Tibial nerve (tissue), 4 donors: ENCODE data around the gene MAPK10. TPM values are rescaled to one million over a fixed set of nuclear protein-coding genes. Genes with fewer than 3 reads are reported as not detected.

Experiments
- DNase-seq, 2 donors: peaks; one replicate each; pipeline ENCODE4 v3.0.0-alpha.2; 2019; ENCODE audit warnings: low spot score in 2 of 2
- H3K27ac ChIP-seq, 4 donors: fragments of 200-600 bp; sonication (generic) in 3 of 4; one replicate each; pipeline ENCODE4 v1.5.1; 2017 to 2019; ENCODE audit warnings: mild to moderate bottlenecking in 1 of 4
- H3K27me3 ChIP-seq, 2 donors: fragments of 200-600 bp; sonication (generic) in 1 of 2; one replicate each; pipeline versions ENCODE4 v1.5.1 to v1.6.0; 2017 to 2019
- H3K36me3 ChIP-seq, 3 donors: fragments of 200-600 bp; sonication (generic); one replicate each; pipeline ENCODE4 v1.5.1; 2018 to 2019
- H3K4me1 ChIP-seq, 4 donors: fragments of 200-600 bp; sonication (generic) in 3 of 4; one replicate each; pipeline ENCODE4 v1.5.1; 2017 to 2019
- H3K4me3 ChIP-seq, 4 donors: fragments of 200-600 bp; sonication (generic) in 3 of 4; one replicate each; pipeline ENCODE4 v1.5.1; 2017 to 2019; ENCODE audit warnings: mild to moderate bottlenecking in 1 of 4, moderate library complexity in 1 of 4
- H3K9me3 ChIP-seq, 4 donors: fragments of 200-600 bp; sonication (generic) in 3 of 4; one replicate each; pipeline ENCODE4 v1.5.1; 2017 to 2019
- EP300 ChIP-seq, 2 donors: sonication (generic); formaldehyde crosslinking; IDR thresholded peaks; one replicate each; pipeline ENCODE4 v1.6.1; 2017; ENCODE audit warnings: antibody characterized with exemption in 2 of 2, mild to moderate bottlenecking in 1 of 2
- POLR2A ChIP-seq, 2 donors: fragments of 450-650 bp; IDR thresholded peaks; one replicate each; pipeline ENCODE4 v1.6.1; 2017; ENCODE audit warnings: antibody characterized with exemption in 2 of 2, mild to moderate bottlenecking in 2 of 2, moderate library complexity in 2 of 2
- WGBS, 2 donors: methylation state at CpG; one replicate each; pipeline ENCODE4 v1.1.5; 2018; 5-methylcytosine and 5-hydroxymethylcytosine counted together
- total RNA-seq, 4 donors: library from RNA; depleted of rRNA; stranded (reverse); fragments of >200 nt; gene quantifications; one replicate each; pipeline ENCODE4 v1.1.0, GENCODE V29; 2016
- TF ChIP-seq, protein P1 (sequence below), 5 experiments: fragments of 200-600 bp in 3 of 5; fragments of 450-650 bp in 2 of 5; sonication (generic) in 3 of 5; IDR thresholded peaks; one replicate each; pipeline ENCODE4 v1.5.1; 2016 to 2019; ENCODE audit warnings: antibody characterized with exemption in 5 of 5, mild to moderate bottlenecking in 3 of 5, moderate library complexity in 2 of 5

Gene MAPK10
- total RNA-seq, 4 donors from 2014 or later: 20.7 to 34.5 (median 28.0) TPM

- no peaks in the 10 kb centered on the region for H3K4me1 ChIP-seq
- 84 to 92% methylated on average over 2 of the region's 2 CpGs for WGBS, 2 donors
- no peak overlapping the region for H3K27ac ChIP-seq
- H3K27me3 ChIP-seq: no peaks in the 10 kb centered on the region
- no peaks in the 10 kb centered on the region for H3K36me3 ChIP-seq
- no peaks in the 10 kb centered on the region for H3K9me3 ChIP-seq
- TF ChIP-seq EP300 (IDR thresholded peaks at IDR 0.05) (no peak), POLR2A (IDR thresholded peaks at IDR 0.05) (no peak)
- TF ChIP-seq, protein P1, sequence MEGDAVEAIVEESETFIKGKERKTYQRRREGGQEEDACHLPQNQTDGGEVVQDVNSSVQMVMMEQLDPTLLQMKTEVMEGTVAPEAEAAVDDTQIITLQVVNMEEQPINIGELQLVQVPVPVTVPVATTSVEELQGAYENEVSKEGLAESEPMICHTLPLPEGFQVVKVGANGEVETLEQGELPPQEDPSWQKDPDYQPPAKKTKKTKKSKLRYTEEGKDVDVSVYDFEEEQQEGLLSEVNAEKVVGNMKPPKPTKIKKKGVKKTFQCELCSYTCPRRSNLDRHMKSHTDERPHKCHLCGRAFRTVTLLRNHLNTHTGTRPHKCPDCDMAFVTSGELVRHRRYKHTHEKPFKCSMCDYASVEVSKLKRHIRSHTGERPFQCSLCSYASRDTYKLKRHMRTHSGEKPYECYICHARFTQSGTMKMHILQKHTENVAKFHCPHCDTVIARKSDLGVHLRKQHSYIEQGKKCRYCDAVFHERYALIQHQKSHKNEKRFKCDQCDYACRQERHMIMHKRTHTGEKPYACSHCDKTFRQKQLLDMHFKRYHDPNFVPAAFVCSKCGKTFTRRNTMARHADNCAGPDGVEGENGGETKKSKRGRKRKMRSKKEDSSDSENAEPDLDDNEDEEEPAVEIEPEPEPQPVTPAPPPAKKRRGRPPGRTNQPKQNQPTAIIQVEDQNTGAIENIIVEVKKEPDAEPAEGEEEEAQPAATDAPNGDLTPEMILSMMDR (IDR thresholded peaks at IDR 0.05): no peak
- H3K4me3 ChIP-seq: no peak overlapping the region
- no peak for DNase-seq
These were observed 199.4 kb downstream of the MAPK10 start for GRCh38 chr4:86160426-86160825.

DNA sequence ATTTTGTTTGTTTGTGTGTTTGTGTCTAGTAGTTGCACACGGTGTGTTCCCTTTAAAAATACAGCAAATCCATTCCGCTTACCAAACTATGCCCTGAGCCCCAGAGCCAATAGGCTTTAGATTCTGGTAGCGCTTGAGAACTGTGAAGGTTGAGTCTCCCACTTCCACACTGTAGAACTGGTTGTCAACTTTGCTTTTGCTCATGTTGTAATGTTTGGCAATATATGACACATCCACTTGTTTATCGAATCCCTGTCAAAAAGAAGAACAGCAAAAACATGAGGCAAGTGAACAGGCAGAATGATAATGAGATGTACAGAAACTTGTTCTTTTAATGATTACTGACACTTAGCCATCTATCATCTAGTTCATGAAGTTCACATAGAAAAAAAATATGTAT lies 200.6 kb downstream of the MAPK10 start:
- 97% methylated on average over 4 of the region's 4 CpGs for WGBS, 2 donors

GRCh38 chr4:86156531-86156930 lies 203.3 kb downstream of the MAPK10 start:
- 47 to 52% methylated on average over 2 of the region's 2 CpGs for WGBS, 2 donors
- no peak overlapping the region for H3K27ac ChIP-seq
- DNase-seq: no peak
- TF ChIP-seq POLR2A (IDR thresholded peaks at IDR 0.05) (no peak), EP300 (IDR thresholded peaks at IDR 0.05) (no peak)
- TF ChIP-seq, protein P1 (IDR thresholded peaks at IDR 0.05): no peak
- no peaks in the 10 kb centered on the region for H3K4me1 ChIP-seq
- H3K4me3 ChIP-seq: no peak overlapping the region
- H3K36me3 ChIP-seq: no peaks in the 10 kb centered on the region
- H3K27me3 ChIP-seq: no peaks in the 10 kb centered on the region
- no peaks in the 10 kb centered on the region for H3K9me3 ChIP-seq

More for the DNA sequence above, 200.6 kb downstream of the MAPK10 start:
- H3K27ac ChIP-seq: no peak overlapping the region
- no peaks in the 10 kb centered on the region for H3K27me3 ChIP-seq
- no peaks in the 10 kb centered on the region for H3K36me3 ChIP-seq
- TF ChIP-seq POLR2A (IDR thresholded peaks at IDR 0.05) (no peak), EP300 (IDR thresholded peaks at IDR 0.05) (no peak)
- TF ChIP-seq, protein P1 (IDR thresholded peaks at IDR 0.05): no peak
- H3K4me3 ChIP-seq: no peak overlapping the region
- DNase-seq: no peak
- H3K9me3 ChIP-seq: no peaks in the 10 kb centered on the region
- H3K4me1 ChIP-seq: no peaks in the 10 kb centered on the region

- no peak for DNase-seq
- Histone ChIP-seq H3K27ac (no peak overlapping the region), H3K27me3 (no peaks in the 10 kb centered on the region), H3K4me3 (no peak overlapping the region), H3K36me3 (no peaks in the 10 kb centered on the region), H3K9me3 (no peaks in the 10 kb centered on the region), H3K4me1 (no peaks in the 10 kb centered on the region)
- no peak for TF ChIP-seq POLR2A (IDR thresholded peaks at IDR 0.05)
- no peak for TF ChIP-seq EP300 (IDR thresholded peaks at IDR 0.05)
- TF ChIP-seq, protein P1 (IDR thresholded peaks at IDR 0.05): no peak
- WGBS, 2 donors: 85 to 92% methylated on average over 4 of the region's 4 CpGs
These were observed 204.1 kb downstream of the MAPK10 start for GRCh38 chr4:86155766-86156165.

DNA sequence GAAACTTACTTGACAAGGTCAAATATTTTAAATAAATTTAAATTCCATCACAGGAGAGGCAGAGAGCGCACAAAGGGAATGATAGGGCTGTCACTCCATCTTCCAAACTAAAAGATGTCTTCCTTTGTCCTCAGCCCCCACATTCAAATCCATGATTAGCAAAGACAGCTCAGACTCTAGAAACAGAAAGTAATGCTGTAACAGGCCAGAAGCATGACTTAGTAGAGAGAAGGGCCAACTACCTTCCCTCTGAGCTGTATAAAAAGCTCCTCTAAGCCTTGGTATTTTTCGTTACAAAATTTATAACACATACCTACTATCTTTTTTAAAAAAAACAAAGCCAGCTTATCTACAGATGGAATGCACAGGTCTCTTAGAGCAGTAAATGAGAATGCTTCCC lies 207.4 kb downstream of the MAPK10 start:
- no peak overlapping the region for H3K4me3 ChIP-seq
- H3K4me1 ChIP-seq: no peaks in the 10 kb centered on the region
- H3K9me3 ChIP-seq: no peaks in the 10 kb centered on the region
- H3K27ac ChIP-seq: no peak overlapping the region
- H3K36me3 ChIP-seq: no peaks in the 10 kb centered on the region
- 88 to 94% methylated on average over 2 of the region's 2 CpGs for WGBS, 2 donors
- TF ChIP-seq, protein P1 (IDR thresholded peaks at IDR 0.05): no peak
- TF ChIP-seq EP300 (IDR thresholded peaks at IDR 0.05): no peak
- no peak for TF ChIP-seq POLR2A (IDR thresholded peaks at IDR 0.05)
- DNase-seq: no peak
- H3K27me3 ChIP-seq: no peaks in the 10 kb centered on the region
